ENCODE data around the gene PI16.
"Not testable (repeated sequence)": the region's sequence is repeated elsewhere in the genome, so short reads cannot be mapped to it uniquely, and the experiment has no call there.

The PI16 gene

DNA sequence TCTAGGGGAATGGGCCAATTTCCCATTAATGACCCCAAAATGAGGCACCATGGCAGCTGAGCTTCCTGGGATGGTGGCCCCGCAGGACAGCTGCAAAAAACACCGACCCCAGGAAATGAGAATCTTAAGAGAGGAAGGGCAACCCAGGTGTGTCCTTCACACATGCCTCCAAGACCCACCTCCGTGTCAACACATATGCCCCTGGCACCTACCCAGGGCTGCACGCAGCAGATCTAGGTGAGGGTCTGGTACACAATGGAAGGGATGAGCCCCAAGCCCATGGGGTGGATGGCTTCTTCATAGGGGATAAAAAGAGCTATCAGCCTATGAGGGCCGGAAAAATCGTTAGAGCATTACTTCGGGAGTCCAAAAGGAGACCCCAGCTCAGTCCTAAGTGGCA is 22.0 kb downstream of the PI16 start:
- DNase-seq = no peak

DNA sequence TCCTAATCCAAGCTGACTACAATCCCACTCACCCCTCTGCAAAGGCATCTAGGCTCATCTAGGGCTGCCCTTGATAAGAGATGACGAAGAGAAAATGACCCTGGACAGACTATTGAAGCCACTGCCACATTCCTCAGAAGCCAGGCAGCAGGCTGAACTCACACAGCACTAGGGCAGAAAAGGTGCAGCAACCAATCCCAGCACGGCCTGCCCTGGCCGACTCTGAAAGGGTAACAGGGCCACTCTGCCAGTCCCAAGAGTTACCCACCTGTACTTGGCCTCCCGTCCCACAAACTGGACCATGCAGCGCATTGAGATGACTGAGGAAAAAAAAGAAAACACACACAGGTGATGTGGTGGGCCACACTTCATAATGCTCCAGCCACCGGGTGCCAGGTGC is 22.4 kb downstream of the PI16 start:
- DNase-seq = no peak

DNA sequence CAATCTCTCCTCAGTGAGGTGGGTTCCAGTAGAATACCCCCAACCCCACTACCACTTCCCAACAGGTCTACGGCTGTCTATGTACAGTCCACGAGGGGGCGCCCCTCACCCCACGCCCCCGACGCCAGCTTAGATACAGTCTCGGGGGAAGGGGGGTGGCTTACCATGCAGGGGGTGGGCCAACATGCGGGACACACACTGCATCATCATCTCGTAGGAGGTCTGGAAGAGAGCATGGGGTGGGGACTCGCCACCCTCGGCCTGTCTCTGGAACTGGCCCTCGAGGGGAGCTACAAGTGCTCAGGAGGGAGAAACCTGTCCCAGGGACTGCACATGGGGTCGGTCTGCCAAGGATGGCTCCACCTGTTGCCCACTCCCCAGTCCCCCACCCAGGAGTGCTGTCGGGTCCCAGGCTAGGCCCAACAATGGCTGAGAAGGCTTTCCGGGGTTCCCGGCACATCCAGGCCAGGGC is 23.0 kb downstream of the PI16 start:
- no peak for DNase-seq

DNA sequence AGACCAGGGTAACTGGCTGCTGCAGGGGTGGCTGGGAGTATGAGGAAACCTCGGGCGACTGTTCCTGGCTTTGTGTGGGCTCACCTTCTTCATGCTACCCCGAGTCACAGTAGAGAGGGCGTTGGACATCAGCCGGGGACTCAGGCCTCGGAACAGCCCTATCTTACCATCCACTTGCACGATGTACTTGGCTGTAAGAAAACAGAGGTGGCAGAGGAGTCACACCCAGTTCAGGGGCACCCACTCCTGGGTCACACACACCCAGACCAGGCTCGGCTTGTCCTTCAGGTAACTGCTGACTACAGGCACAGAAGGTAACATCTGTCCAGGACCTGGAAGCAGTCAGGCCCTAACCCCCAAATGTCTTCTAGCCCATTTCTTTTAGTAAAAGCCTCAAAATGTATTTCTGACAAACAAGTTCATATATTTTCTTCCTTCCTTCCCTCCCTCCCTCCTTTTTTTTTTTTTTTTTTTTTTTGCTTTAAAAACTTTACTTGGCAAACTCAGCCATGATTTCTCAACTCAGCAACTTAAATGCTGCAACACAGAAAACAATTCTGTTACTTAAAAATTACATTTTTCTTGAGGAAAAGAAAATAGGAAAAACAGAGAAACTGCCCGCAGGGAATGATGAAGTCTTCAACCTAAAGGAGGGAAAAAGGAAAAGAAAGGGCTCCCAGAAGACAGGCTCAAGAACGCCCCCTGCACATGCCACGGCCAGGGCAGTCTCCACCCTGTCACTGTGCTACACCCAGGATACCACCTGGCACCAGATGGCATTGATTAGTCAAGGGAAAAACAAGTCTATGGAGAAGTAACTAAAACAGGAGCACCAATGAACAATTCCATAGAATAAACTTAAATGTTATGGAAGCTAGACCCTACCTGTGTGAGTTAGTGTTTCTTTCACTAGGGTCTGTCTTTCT is 24.1 kb downstream of the PI16 start:
- no peak for DNase-seq

DNA sequence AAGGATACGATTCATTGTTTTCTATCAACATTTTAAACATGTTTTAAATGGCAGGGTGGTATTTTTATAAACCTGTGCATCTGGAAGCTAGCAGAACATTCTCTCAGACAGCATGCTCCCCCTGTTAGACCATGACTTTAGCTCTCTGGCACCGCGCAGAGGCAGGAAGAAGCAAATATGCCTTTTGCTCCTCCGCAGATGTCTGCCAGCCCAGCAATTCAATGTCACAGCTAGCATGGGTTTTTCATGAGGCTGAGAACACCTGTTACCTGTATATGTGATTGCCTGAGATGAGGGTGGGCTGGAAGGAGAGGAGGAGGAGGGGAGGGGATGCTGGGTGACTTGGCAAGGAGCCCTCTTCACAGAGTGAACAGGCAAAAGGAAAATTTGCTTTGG is 24.8 kb downstream of the PI16 start:
- DNase-seq = no peak

DNA sequence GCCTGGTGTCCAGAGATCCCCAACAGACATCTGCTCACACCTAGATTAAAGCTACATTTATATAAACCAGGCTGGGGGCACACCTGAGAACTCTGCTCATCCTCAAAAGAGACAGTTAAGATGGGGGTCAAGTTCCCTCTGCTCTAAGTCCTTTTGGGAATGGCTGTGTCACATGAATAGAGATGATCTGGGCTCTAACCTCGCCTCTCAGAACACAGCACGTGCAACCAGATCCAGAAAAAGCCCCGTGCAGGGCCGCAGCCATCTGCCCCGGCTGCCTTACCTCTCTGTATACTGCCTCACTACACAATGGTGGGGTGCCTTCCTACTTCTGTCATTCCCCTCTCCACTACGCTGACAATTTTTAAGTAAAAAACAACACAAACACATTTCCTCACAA is 25.6 kb downstream of the PI16 start:
- DNase-seq = no peak

DNA sequence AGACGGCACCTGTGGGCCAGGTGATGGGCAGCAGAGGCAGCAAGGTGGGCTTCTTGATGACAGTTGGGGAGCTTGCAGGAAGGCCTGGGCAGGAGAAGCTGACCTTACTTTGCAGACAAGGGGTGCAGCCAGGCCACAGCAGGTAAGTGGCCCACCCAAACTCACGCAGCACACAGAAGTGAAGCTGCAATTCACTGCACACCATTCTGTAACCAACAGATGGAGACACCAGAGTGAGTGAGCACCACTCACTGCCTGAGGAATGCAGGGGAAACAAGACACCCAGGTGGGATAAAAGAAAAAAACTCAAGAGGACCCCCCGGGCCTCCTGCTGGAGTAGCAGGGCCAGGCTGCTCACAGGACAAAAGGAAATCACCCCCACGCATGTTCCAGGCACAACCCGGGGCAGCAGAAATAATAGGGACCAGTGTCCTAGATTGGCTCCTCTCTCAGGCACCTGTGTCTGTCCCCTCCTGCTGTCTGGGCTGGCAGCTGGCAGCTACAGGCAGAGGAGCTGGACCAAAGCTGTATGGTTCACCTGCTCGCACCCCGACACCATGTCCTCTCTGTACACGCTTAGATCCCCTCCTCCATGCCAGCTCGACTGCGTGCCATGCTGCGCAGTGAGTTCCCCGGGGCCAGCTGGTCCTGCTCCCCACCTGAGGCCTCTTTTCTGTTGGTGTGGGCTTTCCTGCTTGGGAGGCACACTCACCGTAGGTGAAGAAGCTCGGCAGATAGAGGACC is 26.5 kb downstream of the PI16 start:
- DNase-seq = no peak

DNA sequence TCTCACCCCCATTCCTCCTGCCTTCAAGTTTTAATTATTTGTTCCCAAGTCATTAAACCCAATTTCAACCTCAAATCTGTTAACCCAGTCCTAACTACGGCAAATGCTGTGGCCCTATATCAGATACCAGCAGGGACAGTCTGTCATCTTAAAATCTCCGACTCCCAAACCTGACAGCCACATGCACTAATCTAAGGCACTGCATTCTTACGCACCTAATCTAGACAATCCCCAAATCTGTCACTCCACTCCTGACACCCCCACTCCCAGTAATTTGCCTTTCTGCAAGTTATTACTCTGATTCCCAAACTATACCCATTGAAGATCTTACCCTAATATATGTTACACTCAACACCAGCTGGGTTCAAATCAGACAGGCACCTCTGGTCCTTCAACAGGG is 29.0 kb downstream of the PI16 start:
- no peak for DNase-seq

DNA sequence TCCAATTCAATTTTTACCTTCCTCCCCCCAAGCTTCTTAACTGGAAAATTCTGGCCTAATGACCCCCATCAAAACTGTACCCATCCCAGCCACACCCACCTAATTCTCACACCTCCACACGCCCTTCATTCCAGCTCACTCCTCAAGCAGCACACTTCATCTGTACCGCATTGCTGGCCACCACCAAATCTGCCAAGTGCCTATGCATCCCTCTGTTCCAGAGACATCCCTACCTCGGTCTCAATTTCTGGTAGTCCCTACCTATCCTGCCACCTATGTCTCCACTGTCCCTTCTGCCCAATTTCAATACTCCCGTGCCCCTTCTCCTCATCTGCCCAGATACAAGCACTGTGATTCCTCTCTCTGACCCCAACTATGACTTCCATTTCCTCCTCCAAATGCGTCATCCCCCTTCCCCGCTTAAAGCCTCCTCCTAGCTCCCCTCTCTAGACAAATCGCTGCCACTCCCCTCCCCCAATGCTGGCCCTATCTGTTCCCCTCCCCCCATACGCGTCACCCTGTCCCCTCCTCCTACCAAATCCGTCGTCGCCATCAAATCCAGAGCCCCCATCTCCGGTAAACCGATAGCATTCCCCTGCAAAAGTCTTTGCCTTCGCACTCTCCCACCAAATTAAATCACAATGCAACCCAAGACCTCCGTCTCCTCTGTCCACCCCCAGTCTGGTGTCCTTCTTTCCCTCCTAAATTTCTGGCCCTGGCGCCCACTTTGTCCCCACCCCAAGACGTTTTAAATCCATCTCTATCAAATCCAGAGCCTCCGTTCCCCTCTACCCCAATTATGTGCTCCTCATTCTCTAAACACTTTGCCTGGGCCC is 30.3 kb downstream of the PI16 start:
- no peak for DNase-seq

DNA sequence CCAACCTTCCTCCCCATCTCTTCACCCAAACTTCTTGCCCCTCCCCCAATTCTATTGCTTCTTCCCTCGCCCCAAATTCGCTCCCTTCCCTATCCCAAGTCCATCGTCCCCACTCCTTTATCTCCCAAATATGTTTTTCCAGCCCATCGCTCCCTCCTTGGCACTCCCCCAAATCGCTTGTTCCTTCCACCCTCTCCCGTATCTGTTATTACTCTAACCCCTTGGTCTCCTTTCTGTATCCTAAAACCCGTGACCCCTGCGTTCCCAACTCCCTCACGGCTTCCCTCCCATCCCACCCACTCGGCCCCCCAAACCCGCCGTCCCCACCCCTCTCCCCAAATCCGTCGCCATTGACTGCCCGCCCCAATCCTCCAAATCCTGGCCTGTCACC is 30.9 kb downstream of the PI16 start:
- DNase-seq = no peak

DNA sequence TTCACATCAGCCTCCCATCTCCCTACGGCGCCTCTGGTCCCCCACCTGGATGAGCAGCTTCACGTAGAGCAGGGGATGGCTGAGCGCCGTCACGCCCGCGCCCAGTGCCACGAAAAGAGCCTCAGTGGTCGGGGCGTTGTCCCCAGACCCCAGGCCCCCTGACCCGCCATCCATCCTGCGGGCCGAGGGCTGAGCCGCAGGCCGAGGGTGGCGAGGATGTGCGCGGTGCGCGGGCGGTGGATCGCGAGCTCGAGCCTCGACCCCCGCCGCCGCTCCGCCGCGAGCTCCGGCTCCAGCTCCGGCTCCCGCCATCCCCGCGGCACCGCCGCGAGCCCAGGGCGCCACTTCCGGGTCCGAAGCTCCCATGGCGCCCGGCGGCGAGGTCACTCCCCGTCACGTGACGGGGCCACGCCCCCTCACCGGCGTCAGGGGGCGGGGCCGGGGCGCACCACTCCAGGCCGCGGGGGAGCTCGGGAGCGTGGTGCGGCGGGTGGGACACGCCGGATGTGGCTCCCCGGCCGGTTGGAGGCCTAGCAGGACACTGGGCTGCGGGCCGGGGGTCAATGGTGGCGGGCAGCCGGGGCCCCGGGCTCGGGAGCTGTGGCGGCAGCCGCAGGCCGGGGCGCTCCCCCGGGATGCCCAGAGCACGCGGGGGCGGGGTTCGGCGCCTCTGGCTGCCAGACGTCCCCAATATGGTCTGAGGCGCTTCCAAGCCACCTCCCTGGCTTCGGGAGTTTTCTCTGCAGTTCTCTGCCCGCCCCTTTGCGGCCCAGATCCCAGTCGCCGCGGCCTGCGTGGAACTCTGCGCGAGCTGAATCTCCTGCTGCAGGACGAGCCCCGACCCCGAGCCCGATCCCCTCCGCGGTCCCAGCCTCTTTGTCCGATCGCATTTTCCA is 31.5 kb downstream of the PI16 start, which contains the start of gene MTCH1:
MTCH1 (minus strand) TSS at position 389 of the 896 bp plus-strand sequence; CDS start at position 366, 23 bp downstream.
- peak; percentile 84 for DNase-seq

DNA sequence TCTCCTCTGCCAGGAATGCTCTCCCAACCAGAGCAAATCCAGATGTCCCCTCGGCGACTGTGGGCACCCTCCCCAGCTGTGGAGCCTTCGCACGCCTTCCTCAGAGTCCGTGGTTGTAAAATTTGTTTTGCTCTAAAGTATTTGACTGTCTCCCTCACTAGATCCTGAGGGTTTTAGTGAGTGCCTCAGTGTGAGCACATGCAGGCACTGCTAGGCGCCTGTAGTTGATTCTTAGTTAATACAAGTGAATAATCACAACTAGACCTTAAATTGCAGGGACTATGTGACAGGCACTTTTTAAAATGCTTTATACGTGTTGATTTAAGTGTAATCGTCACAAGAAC is 32.1 kb downstream of the PI16 start:
- no peak for DNase-seq

DNA sequence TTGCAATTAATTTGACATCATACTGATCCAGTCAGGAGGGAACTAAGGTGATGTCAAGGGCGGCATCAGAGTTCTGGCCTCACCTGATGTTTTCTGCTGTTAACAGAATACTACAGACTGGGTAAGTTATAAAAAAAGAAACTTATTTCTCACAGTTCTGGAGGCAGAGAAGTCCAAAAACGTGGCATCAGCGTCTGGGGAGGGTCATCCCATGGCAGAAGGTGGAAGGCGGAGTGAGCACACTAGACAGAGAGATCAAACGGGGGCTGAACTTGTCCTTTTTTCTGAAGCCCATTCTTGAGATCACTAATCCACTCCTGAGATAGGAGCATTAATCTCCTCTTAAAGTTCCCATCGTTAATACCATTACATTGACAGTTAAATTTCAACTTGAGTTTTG is 34.7 kb downstream of the PI16 start:
- no peak for DNase-seq

DNA sequence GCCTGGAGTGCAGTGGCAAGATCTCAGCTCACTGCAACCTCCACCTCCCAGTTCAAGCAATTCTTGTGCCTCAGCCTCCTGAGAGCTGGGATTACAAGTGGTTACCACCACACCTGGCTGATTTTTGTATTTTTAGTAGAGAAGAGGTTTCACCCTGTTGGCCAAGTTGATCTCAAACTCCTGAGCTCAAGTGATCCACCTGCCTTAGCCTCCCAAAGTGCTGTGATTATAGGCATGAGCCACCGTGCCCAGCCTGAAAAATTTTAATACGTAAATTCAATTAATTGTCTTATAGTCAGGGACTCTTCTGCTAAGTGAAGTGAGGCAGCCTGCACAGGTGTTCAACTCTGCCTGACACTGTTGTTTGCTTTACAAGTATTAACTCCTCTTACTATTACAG is 35.9 kb downstream of the PI16 start:
- DNase-seq = not testable (repeated sequence)

DNA sequence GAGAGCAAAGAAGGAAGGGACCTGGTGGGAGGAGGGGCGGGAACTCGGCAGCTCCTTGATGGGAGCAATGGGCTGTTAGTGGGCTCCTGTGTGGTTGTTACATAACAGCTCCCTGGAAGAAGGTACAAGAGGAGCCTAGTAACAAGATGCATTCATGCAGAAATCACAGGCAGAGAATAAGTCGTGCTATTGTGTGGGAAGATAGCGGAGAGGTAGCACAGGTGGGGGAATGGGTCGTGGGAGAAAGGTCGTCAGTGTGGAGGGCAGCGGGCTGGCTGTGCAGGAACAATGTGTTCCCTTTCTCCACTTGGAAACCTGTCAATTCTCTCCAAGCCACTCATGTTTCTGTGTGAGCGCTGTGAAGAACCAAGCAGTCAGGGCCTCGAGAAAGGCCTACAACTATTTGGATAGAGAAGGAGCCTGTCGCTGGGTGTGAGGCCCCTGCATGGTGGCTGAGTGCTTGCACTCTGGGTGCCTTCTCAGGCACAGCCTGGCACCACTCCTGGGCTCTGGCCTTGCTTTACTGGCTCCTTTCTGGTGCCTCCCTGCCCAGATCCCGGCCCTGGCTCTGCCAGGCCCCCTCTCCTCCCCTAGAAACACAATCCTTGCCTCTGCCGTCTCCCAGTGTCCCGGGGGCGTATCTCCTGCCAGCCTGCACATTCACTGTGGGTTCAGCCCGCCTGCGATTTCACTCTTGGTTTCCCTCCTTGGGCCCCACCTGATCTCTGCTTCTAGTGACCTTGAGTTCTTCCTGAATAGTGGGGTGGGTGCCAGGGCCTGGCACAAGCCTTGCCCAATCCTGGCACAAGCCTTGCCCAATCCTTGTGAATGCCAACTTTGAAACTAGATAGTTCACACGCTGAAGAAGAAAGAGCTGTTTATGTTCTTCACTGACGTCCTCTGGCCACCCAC is 43.5 kb downstream of the PI16 start:
- peak; percentile 61 for DNase-seq

DNA sequence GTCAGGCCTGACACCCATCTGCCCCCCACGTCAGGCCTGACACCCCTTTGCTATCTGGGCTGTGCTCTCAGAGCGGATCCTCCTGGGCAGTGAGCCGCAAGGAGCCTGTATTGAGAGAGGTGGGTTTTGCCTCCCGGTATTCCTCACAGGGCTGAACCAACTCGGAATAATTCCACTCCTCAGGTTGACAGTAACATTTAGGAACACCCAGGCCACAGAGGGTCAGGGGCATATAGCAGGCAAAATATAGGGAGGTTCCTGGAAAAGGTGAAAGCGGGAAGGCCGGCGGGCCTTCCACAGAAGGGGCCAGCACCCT is 44.1 kb downstream of the PI16 start:
- DNase-seq = no peak

DNA sequence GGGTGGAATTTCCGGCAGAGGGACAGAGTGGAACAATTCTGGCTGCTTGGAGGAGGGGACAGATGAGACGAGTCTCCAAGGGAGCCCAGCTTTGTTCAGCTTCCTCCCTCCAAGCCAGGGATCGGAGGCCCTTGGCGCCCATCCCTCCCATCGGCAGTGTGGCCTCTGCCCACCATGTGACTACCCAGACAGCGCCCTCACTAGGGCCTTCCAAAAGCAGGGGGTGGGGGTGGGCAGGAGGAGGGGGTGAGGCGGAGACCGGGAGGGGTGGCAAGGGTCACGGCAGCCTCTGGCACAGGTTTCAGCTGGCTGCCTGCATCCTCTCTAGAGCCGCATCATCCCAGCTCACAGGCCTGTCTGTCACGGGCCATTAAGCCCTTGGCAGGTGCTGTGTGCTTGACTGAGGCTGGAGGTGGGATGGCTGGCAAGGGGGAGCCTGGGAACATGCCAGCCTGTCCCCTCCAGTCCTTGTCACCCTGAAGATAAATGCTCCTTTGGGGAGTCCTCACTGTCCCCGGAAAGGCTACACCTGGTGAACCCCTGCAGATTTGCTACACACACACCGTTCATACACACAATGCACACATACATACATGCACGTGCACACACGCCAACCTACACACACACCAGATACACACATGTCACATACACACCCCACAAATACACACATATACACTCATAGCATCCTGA is 44.7 kb downstream of the PI16 start:
- DNase-seq = peak; percentile 75

DNA sequence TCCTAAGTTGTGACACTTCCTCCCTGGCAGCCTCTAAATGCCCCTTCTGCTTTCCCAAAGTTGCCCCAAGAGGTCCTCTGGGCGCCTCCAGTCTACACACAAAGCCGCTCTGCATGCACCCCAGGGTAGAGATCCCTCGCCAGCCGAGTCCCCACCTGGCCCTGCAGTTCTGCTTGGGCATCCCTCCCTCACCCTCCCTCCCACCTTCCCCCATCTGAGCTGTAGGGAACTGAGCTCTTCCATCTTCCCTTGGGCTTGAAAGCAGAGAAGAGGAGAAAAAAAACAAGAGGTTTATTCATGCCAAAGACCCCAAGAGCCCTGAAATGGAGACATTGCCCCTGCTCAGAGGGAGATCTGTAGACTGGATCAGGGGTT is 45.2 kb downstream of the PI16 start:
- no peak for DNase-seq

DNA sequence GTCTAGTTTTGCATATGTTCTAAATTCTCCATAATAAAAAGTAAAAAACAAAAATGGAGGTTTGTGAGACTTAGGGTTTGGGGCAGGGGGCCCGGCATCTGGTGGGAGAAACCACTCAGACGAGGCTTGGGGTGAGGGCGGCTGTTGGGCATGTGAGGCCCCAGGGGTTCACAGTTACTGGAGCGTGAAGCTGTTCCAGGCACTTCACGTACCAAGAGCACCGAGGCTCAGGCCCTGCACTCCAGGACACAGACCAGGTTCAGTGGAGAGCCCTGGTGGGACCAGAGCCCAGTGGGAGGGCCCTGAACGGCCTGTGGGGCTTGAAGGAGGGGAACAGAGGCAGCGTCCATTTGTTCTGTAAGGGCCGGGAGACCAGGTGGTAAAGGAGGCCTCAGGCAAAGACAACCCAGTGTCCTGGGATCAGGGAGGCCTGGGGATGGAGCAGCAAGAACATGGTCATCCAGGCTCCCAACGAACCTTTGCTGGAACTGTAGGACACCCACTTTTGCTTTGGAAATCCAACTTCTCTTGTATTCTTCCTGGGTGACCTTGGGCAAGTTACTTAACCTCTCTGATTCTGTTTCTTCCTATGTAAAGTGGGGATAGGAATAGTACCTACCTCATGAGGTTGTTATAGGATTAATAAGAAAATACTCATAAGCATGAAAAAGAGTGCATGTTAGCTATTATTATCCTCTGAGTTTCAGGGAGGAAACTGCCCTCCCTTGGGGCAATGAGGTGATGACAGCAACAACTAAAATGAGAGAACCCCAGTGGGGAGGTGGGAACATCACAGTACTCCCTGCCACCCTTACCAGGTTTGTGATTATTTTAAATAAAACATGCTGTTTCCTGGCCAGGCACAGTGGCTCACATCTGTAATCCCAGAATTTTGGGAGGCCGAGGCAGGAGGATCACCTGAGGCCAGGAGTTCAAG is 49.8 kb downstream of the PI16 start:
- no peak for DNase-seq

Measured in NCI-H2029 treated with DMSO at 0.1 percent for 48 hours (cell line).